ENCODE measurements around the gene ARHGAP33.
A peak's percentile ranks its signal among the peaks of the same experiment; 100 is the strongest.

The ARHGAP33 gene, protein sequence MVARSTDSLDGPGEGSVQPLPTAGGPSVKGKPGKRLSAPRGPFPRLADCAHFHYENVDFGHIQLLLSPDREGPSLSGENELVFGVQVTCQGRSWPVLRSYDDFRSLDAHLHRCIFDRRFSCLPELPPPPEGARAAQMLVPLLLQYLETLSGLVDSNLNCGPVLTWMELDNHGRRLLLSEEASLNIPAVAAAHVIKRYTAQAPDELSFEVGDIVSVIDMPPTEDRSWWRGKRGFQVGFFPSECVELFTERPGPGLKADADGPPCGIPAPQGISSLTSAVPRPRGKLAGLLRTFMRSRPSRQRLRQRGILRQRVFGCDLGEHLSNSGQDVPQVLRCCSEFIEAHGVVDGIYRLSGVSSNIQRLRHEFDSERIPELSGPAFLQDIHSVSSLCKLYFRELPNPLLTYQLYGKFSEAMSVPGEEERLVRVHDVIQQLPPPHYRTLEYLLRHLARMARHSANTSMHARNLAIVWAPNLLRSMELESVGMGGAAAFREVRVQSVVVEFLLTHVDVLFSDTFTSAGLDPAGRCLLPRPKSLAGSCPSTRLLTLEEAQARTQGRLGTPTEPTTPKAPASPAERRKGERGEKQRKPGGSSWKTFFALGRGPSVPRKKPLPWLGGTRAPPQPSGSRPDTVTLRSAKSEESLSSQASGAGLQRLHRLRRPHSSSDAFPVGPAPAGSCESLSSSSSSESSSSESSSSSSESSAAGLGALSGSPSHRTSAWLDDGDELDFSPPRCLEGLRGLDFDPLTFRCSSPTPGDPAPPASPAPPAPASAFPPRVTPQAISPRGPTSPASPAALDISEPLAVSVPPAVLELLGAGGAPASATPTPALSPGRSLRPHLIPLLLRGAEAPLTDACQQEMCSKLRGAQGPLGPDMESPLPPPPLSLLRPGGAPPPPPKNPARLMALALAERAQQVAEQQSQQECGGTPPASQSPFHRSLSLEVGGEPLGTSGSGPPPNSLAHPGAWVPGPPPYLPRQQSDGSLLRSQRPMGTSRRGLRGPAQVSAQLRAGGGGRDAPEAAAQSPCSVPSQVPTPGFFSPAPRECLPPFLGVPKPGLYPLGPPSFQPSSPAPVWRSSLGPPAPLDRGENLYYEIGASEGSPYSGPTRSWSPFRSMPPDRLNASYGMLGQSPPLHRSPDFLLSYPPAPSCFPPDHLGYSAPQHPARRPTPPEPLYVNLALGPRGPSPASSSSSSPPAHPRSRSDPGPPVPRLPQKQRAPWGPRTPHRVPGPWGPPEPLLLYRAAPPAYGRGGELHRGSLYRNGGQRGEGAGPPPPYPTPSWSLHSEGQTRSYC

DNA sequence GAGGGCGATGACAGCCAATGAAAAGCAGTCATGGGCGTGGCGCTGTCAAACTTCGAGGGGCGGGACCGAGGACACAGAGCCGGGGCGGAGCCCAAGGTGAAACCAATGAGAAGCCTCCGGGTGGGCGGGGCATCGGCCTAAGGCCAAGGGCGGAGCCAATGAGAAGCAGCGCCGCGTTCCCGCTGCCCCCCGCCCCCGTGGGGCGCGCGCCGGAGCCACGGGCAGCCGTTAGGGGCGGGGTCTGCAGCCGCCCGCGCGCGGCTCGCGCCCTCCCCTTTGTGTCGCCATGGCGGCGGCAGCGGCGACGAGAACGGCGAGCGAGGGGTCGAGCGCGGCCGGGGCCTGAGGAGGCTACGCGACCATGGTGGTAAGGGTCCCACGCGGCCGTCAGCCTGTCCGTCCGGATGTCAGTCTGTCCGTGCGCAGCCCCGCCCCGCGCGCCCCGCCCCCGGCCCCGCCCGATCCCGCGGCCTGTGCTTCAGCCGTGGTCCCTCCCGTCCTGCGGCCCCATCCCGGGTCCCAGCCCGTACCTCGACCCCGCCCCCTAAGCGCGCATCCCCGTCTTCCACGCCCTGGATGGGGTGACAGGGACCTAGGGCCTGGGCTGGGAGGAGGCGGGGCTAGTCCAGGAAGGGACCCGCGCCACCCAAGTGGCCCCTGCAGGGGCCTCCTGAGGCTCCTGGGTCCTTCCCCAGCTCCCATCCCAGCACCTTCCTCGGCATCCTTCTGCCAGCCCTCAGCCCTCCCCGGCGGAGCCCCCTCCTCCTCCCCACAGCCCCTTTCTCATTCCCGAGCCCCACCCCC is at the start of gene ARHGAP33:
Gene ARHGAP33, plus strand, starts transcription at position 267 of the 804 bp plus-strand sequence. Its CDS starts 95 bp downstream, at position 362.
- H3K4me3 ChIP-seq (ENCODE audit: low read length), result peak within 1 kb of the TSS; percentile 14
- H3K4me1 ChIP-seq (ENCODE audit: control insufficient read depth, insufficient read depth, low read length), result no peaks in the 10 kb centered on the region
- no peaks in the 10 kb centered on the region for H3K36me3 ChIP-seq (ENCODE audit: control insufficient read depth, insufficient read depth, low read length)
- peak within 1 kb of the TSS; percentile 12 for H3K9ac ChIP-seq (ENCODE audit: low read length)
- no peaks in the 10 kb centered on the region for H3K27me3 ChIP-seq (ENCODE audit: control insufficient read depth, insufficient read depth, low read length)
- H3K9me3 ChIP-seq (ENCODE audit: control insufficient read depth, low read length), result no peaks in the 10 kb centered on the region

DNA sequence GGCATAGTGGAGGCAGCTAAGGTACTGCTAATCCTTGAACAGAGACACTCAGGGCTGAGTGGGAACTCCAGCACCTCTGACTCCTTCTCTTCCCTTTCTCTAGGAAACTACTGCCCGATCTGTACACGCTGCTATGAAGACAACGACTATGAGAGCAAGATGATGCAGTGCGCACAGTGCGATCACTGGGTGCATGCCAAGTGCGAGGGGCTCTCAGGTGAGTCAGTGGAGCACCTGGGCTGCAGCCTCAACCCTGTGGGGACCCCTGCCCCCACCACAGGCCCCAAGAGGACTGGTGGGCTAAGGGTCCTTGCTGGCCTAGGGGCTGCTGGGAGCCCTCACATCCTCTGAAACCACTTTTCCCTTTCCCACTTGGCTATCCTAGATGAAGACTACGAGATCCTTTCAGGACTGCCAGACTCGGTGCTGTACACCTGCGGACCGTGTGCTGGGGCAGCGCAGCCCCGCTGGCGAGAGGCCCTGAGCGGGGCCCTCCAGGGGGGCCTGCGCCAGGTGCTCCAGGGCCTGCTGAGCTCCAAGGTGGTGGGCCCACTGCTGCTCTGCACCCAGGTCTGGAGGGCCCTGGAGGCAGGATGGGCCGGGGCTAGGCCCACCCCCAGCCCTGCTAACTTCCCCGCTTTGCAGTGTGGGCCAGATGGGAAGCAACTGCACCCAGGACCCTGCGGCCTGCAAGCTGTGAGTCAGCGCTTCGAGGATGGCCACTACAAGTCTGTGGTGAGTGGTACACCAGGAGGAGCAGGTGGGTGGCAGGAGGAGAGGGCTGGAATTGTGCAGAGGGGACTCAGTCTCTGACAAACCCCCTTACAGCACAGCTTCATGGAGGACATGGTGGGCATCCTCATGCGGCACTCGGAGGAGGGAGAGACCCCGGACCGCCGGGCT is 48.1 kb upstream of the ARHGAP33 start:
- peaks cover 26% of the 10 kb centered on the region for H3K36me3 ChIP-seq (ENCODE audit: control insufficient read depth, insufficient read depth, low read length)

DNA sequence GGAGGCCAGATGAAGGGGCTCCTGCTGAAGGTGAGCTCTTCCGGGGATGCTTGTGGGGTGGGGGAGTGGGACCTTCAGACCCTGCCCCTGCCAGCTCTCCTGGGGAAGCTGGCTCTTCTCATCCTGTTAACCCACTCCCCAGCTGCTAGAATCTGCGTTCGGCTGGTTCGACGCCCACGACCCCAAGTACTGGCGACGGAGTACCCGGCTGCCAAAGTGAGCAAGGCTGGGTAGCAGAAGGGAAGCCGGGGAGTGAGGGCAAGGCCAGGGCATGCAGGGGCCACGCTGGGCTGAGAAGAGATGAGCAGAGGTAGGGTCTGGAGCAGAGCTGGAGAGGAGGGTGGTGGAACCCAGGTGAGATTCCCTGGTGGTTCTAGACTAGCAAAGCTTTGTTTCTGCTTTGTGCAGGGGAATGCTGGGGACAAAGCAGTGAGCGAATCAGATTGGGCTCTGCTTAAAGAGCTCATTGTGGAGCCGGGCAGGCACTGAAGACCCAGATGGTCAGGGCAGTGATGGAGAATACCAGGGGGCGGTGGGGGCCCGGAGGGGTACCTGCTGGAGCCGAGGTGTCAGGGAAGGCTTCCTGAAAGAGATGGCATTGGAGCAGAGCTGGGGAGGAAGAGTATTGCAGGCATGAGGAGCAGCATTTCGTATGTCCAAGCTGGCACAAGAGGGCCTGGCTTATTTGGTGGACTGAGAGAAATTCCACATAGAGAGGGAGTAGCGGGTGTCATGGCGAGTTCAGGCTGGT is 47.2 kb upstream of the ARHGAP33 start:
- H3K9me3 ChIP-seq (ENCODE audit: control insufficient read depth, low read length), result no peaks in the 10 kb centered on the region
- no peak overlapping the region for H3K4me3 ChIP-seq (ENCODE audit: low read length)
- H3K9ac ChIP-seq (ENCODE audit: low read length), result no peak overlapping the region
- H3K27me3 ChIP-seq (ENCODE audit: control insufficient read depth, insufficient read depth, low read length), result no peaks in the 10 kb centered on the region
- peaks cover 9% of the 10 kb centered on the region for H3K4me1 ChIP-seq (ENCODE audit: control insufficient read depth, insufficient read depth, low read length)
- H3K36me3 ChIP-seq (ENCODE audit: control insufficient read depth, insufficient read depth, low read length), result peaks cover 23% of the 10 kb centered on the region

More for the DNA sequence above, 48.1 kb upstream of the ARHGAP33 start:
- Histone ChIP-seq H3K9me3 (ENCODE audit: control insufficient read depth, low read length) (no peaks in the 10 kb centered on the region), H3K4me1 (ENCODE audit: control insufficient read depth, insufficient read depth, low read length) (peaks cover 9% of the 10 kb centered on the region), H3K27me3 (ENCODE audit: control insufficient read depth, insufficient read depth, low read length) (no peaks in the 10 kb centered on the region), H3K9ac (ENCODE audit: low read length) (no peak overlapping the region), H3K4me3 (ENCODE audit: low read length) (no peak overlapping the region)

DNA sequence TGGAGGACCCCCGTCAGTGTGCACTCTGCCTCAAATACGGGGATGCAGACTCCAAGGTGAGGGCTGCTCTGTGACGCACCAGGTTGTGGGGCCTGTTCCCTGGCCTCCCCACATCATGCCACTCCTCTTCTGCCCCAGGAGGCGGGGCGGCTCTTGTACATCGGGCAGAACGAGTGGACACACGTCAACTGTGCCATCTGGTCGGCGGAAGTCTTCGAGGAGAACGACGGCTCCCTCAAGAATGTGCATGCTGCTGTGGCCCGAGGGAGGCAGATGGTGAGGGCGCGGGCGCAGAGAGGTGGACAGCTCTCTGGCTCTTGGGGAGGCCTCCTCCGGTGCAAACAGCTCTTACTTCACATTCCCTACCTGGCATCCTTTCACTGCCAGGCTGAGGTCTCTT is 46.3 kb upstream of the ARHGAP33 start:
- no peaks in the 10 kb centered on the region for H3K27me3 ChIP-seq (ENCODE audit: control insufficient read depth, insufficient read depth, low read length)
- no peaks in the 10 kb centered on the region for H3K9me3 ChIP-seq (ENCODE audit: control insufficient read depth, low read length)
- no peak overlapping the region for H3K4me3 ChIP-seq (ENCODE audit: low read length)
- H3K4me1 ChIP-seq (ENCODE audit: control insufficient read depth, insufficient read depth, low read length), result peaks cover 9% of the 10 kb centered on the region
- peaks cover 24% of the 10 kb centered on the region for H3K36me3 ChIP-seq (ENCODE audit: control insufficient read depth, insufficient read depth, low read length)
- no peak overlapping the region for H3K9ac ChIP-seq (ENCODE audit: low read length)

DNA sequence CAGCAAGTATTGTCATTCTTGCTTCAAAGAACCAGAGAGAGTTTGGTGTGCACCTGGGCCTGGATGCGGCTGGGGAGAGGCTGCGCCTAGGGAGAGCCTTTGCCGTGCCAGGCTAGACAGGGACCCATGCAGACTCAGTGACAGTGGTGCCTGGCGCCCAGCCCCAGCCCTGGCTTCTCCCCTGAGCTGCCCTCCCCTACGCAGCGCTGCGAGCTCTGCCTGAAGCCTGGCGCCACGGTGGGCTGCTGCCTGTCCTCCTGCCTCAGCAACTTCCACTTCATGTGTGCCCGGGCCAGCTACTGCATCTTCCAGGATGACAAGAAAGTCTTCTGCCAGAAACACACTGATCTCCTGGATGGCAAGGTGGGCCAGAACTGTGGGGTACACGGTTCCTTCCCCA is 45.6 kb upstream of the ARHGAP33 start:
- Histone ChIP-seq H3K27me3 (ENCODE audit: control insufficient read depth, insufficient read depth, low read length) (no peaks in the 10 kb centered on the region), H3K9ac (ENCODE audit: low read length) (no peak overlapping the region), H3K4me3 (ENCODE audit: low read length) (no peak overlapping the region), H3K9me3 (ENCODE audit: control insufficient read depth, low read length) (no peaks in the 10 kb centered on the region), H3K36me3 (ENCODE audit: control insufficient read depth, insufficient read depth, low read length) (peaks cover 25% of the 10 kb centered on the region), H3K4me1 (ENCODE audit: control insufficient read depth, insufficient read depth, low read length) (peaks cover 9% of the 10 kb centered on the region)

DNA sequence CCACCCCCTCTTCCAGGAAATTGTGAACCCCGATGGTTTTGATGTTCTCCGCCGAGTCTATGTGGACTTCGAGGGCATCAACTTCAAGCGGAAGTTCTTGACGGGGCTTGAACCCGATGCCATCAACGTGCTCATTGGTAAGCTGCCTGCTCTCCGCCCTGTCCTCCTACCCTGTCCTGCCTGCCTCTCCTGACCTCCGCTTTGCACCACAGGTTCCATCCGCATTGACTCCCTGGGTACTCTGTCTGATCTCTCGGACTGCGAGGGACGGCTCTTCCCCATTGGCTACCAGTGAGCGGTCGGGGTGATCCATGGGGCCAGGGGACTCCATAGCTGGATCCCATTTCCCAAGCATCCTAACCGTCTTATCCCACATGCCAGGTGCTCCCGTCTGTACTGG is 45.0 kb upstream of the ARHGAP33 start:
- H3K36me3 ChIP-seq (ENCODE audit: control insufficient read depth, insufficient read depth, low read length), result peaks cover 25% of the 10 kb centered on the region
- no peak overlapping the region for H3K4me3 ChIP-seq (ENCODE audit: low read length)
- peaks cover 9% of the 10 kb centered on the region for H3K4me1 ChIP-seq (ENCODE audit: control insufficient read depth, insufficient read depth, low read length)
- H3K9me3 ChIP-seq (ENCODE audit: control insufficient read depth, low read length), result no peaks in the 10 kb centered on the region
- no peaks in the 10 kb centered on the region for H3K27me3 ChIP-seq (ENCODE audit: control insufficient read depth, insufficient read depth, low read length)
- no peak overlapping the region for H3K9ac ChIP-seq (ENCODE audit: low read length)

DNA sequence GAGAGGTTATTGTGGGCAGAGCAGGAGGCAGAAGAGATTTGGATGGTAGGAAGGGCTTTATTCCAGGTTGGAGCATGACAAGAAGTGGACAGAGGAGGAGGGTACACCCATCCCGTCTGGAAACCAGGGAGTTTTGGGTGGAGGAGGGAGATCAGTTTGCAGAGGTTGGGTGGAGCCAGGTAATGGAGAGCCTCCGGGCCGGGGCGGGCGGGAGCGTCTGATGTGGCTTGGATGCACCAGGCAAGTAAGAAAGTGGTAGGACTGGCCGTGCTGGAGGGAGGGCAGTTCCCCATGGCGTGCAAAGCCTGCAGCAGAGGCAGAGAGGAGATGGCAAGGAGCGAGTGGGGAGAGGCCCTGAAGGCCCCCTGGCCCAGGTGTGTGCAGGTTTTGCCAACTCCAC is 44.0 kb upstream of the ARHGAP33 start:
- Histone ChIP-seq H3K9me3 (ENCODE audit: control insufficient read depth, low read length) (no peaks in the 10 kb centered on the region), H3K27me3 (ENCODE audit: control insufficient read depth, insufficient read depth, low read length) (no peaks in the 10 kb centered on the region), H3K36me3 (ENCODE audit: control insufficient read depth, insufficient read depth, low read length) (peaks cover 25% of the 10 kb centered on the region), H3K9ac (ENCODE audit: low read length) (peak overlapping the region; percentile 39), H3K4me1 (ENCODE audit: control insufficient read depth, insufficient read depth, low read length) (peaks cover 9% of the 10 kb centered on the region), H3K4me3 (ENCODE audit: low read length) (no peak overlapping the region)

DNA sequence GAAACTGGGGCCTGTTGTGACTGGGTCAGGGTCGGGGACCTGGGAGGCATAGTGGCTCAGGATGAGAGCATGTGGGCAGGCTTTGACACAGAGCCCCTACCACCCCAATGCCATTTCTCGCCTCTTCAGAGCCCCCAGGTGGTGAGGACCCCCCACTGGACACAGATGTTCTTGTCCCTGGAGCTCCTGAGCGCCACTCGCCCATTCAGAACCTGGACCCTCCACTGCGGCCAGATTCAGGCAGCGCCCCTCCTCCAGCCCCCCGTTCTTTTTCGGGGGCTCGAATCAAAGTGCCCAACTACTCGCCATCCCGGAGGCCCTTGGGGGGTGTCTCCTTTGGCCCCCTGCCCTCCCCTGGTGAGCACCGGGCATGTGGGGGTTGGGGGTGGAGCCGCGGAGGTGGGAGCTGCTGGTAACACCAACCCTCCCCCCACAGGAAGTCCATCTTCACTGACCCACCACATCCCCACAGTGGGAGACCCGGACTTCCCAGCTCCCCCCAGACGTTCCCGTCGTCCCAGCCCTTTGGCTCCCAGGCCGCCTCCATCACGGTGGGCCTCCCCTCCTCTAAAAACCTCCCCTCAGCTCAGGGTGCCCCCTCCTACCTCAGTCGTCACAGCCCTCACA is 43.5 kb upstream of the ARHGAP33 start:
- Histone ChIP-seq H3K9me3 (ENCODE audit: control insufficient read depth, low read length) (no peaks in the 10 kb centered on the region), H3K27me3 (ENCODE audit: control insufficient read depth, insufficient read depth, low read length) (no peaks in the 10 kb centered on the region), H3K9ac (ENCODE audit: low read length) (no peak overlapping the region), H3K4me3 (ENCODE audit: low read length) (no peak overlapping the region), H3K4me1 (ENCODE audit: control insufficient read depth, insufficient read depth, low read length) (peaks cover 9% of the 10 kb centered on the region), H3K36me3 (ENCODE audit: control insufficient read depth, insufficient read depth, low read length) (peaks cover 29% of the 10 kb centered on the region)

DNA sequence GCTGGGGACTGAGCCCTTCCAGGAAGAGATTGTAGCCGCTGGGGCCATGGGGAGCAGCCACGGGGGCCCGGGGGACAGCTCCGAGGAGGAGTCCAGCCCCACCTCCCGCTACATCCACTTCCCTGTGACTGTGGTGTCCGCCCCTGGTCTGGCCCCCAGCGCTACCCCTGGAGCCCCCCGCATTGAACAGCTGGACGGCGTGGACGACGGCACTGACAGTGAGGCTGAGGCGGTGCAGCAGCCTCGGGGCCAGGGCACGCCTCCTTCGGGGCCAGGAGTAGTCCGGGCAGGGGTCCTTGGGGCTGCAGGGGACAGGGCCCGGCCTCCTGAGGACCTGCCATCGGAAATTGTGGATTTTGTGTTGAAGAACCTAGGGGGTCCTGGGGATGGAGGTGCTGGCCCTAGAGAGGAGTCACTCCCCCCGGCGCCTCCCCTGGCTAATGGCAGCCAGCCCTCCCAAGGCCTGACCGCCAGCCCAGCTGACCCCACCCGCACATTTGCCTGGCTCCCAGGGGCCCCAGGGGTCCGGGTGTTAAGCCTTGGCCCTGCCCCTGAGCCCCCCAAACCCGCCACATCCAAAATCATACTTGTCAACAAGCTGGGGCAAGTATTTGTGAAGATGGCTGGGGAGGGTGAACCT is 42.7 kb upstream of the ARHGAP33 start:
- Histone ChIP-seq H3K9me3 (ENCODE audit: control insufficient read depth, low read length) (no peaks in the 10 kb centered on the region), H3K9ac (ENCODE audit: low read length) (no peak overlapping the region), H3K27me3 (ENCODE audit: control insufficient read depth, insufficient read depth, low read length) (no peaks in the 10 kb centered on the region), H3K4me1 (ENCODE audit: control insufficient read depth, insufficient read depth, low read length) (peaks cover 9% of the 10 kb centered on the region), H3K4me3 (ENCODE audit: low read length) (no peak overlapping the region), H3K36me3 (ENCODE audit: control insufficient read depth, insufficient read depth, low read length) (peaks cover 27% of the 10 kb centered on the region)

Data from mucosa of stomach (tissue), 1 donor.